PC-3 (cell line): ENCODE data around the gene ZNF486.

ENCODE experiments used
- EZH2 ChIP-seq: fragments of 300-600 bp; sonication (generic); IDR thresholded peaks from one replicate; pipeline ENCODE4 v1.6.1; 2017; ENCODE audit warnings: antibody characterized with exemption, mild to moderate bottlenecking, low read length; ENCODE audit not compliant: unreplicated experiment
- EZH2phosphoT487 ChIP-seq: fragments of 300-600 bp; sonication (generic); IDR thresholded peaks from 2 replicates; pipeline ENCODE4 v1.6.1; 2018; ENCODE audit warnings: mild to moderate bottlenecking, antibody characterized with exemption, low read length, borderline replicate concordance
- TF ChIP-seq, protein P1 (sequence below): fragments of 300-600 bp; sonication (generic); conservative IDR thresholded peaks from 2 replicates; pipeline ENCODE4 v1.5.1; 2017; ENCODE audit warnings: antibody characterized with exemption, low read depth, mild to moderate bottlenecking, low read length

GRCh38 chr19:20153281-20153680, 13.7 kb upstream of the ZNF486 start:
- TF ChIP-seq, protein P1, sequence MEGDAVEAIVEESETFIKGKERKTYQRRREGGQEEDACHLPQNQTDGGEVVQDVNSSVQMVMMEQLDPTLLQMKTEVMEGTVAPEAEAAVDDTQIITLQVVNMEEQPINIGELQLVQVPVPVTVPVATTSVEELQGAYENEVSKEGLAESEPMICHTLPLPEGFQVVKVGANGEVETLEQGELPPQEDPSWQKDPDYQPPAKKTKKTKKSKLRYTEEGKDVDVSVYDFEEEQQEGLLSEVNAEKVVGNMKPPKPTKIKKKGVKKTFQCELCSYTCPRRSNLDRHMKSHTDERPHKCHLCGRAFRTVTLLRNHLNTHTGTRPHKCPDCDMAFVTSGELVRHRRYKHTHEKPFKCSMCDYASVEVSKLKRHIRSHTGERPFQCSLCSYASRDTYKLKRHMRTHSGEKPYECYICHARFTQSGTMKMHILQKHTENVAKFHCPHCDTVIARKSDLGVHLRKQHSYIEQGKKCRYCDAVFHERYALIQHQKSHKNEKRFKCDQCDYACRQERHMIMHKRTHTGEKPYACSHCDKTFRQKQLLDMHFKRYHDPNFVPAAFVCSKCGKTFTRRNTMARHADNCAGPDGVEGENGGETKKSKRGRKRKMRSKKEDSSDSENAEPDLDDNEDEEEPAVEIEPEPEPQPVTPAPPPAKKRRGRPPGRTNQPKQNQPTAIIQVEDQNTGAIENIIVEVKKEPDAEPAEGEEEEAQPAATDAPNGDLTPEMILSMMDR = no peak
- TF ChIP-seq EZH2phosphoT487 (no peak), EZH2 (no peak)
